ENCODE results near the gene STARD3NL. TPM values are rescaled to one million over a fixed set of nuclear protein-coding genes. Genes with fewer than 3 reads are reported as not detected.

The STARD3NL gene
- total and polyA plus RNA-seq, 2 of the 13 experiments (the other 11 are each of a cell fraction or from before 2014, with no cell fraction given), result 37.3 to 42.3 TPM

DNA sequence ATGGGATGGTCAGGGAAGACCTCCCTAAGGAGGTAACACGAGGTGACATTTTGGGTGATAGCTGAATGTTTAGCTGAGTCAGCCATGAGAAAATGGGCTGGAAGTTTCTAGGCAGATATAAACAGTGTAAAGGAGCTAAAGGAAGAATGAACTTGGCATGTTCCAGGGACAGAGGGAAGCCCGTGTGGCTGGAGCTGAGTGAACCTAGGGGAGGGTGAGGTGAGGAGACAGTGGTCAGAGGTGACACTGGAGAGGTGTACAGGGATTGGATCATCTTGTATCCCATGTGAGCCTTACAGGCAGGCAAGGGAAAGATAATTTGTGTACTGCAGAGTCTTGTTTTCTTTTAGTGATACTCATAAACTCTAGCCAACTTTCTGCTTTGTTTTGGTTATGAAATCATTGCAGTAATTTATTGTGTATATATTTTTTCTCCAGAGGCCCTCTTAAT, 1.8 kb downstream of the STARD3NL start:
- peaks cover 22% of the 10 kb centered on the region for H3K79me2 ChIP-seq (ENCODE audit: insufficient read depth, low read length)
- no peak for DNase-seq (ENCODE audit: low spot score)
- no peak overlapping the region for H3K4me3 ChIP-seq (replicated peaks in 1 of 3; ENCODE audit: insufficient read depth in 1 of 3, low read depth in 2 of 3, low read length in 3 of 3)
- no peak overlapping the region for H3K27ac ChIP-seq (ENCODE audit: extremely low read length, insufficient read depth, low read length)
- no peaks in the 10 kb centered on the region for H4K20me1 ChIP-seq (ENCODE audit: insufficient read depth, low read length)
- no peak for ATAC-seq
- no peaks in the 10 kb centered on the region for H3K36me3 ChIP-seq (replicated peaks in 1 of 2; ENCODE audit: control insufficient read depth in 1 of 2, insufficient read depth in 2 of 2, low read length in 2 of 2)
- WGBS (ENCODE audit: low lambda C conversion rate), result 76% methylated on average over 2 of the region's 2 CpGs
- no peak overlapping the region for H3K9ac ChIP-seq (ENCODE audit: insufficient read depth, low read depth, low read length)
- ChIA-PET CTCF (ENCODE audit: low intra/inter-chr PET ratio, low total read pairs) (no interaction called here), POLR2A (no interaction called here)
- H3K9me3 ChIP-seq (ENCODE audit: low read length), result no peaks in the 10 kb centered on the region
- in situ Hi-C loops (cut with HindIII; ENCODE audit: extremely low pct_ligation_motif_present, low pct_unique_long_range_greater_than_20kb) (no loop called here), intact Hi-C loops (cut with micrococcal nuclease; ENCODE audit: unreplicated experiment) (loop anchor here (2.0 to 5.0 kb wide), 2 partner anchors 17 to 262 kb away; partner anchors contain the start of gene SFRP4)
- H3K4me1 ChIP-seq (ENCODE audit: insufficient read depth, low read length), result peaks cover 18% of the 10 kb centered on the region
- no peak for FAIRE-seq
- no TSS peak for BruUV-seq (replicated peaks)
- TF ChIP-seq ELF1 (CRISPR knock-in tag; IDR thresholded peaks at IDR 0.05), result no peak
- no peak for TF ChIP-seq ZNF605 (CRISPR knock-in tag; IDR thresholded peaks at IDR 0.05)
- TF ChIP-seq ZNF747 (CRISPR knock-in tag; IDR thresholded peaks at IDR 0.05; ENCODE audit: borderline replicate concordance), result no peak
- no peak for TF ChIP-seq HDAC6 (IDR thresholded peaks at IDR 0.05; ENCODE audit: low read depth, low read length)
- TF ChIP-seq ZNF136 (CRISPR knock-in tag; IDR thresholded peaks at IDR 0.05; ENCODE audit: low read depth), result no peak
- TF ChIP-seq ZNF251 (CRISPR knock-in tag; IDR thresholded peaks at IDR 0.05), result no peak
- no peak for TF ChIP-seq ZNF17 (CRISPR knock-in tag; IDR thresholded peaks at IDR 0.05)
- TF ChIP-seq, protein P1, sequence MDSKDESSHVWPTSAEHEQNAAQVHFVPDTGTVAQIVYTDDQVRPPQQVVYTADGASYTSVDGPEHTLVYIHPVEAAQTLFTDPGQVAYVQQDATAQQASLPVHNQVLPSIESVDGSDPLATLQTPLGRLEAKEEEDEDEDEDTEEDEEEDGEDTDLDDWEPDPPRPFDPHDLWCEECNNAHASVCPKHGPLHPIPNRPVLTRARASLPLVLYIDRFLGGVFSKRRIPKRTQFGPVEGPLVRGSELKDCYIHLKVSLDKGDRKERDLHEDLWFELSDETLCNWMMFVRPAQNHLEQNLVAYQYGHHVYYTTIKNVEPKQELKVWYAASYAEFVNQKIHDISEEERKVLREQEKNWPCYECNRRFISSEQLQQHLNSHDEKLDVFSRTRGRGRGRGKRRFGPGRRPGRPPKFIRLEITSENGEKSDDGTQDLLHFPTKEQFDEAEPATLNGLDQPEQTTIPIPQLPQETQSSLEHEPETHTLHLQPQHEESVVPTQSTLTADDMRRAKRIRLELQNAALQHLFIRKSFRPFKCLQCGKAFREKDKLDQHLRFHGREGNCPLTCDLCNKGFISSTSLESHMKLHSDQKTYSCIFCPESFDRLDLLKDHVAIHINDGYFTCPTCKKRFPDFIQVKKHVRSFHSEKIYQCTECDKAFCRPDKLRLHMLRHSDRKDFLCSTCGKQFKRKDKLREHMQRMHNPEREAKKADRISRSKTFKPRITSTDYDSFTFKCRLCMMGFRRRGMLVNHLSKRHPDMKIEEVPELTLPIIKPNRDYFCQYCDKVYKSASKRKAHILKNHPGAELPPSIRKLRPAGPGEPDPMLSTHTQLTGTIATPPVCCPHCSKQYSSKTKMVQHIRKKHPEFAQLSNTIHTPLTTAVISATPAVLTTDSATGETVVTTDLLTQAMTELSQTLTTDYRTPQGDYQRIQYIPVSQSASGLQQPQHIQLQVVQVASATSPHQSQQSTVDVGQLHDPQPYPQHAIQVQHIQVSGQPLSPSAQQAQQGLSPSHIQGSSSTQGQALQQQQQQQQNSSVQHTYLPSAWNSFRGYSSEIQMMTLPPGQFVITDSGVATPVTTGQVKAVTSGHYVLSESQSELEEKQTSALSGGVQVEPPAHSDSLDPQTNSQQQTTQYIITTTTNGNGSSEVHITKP (CRISPR knock-in tag; IDR thresholded peaks at IDR 0.05; ENCODE audit: low read depth), result no peak
- TF ChIP-seq, protein P2, sequence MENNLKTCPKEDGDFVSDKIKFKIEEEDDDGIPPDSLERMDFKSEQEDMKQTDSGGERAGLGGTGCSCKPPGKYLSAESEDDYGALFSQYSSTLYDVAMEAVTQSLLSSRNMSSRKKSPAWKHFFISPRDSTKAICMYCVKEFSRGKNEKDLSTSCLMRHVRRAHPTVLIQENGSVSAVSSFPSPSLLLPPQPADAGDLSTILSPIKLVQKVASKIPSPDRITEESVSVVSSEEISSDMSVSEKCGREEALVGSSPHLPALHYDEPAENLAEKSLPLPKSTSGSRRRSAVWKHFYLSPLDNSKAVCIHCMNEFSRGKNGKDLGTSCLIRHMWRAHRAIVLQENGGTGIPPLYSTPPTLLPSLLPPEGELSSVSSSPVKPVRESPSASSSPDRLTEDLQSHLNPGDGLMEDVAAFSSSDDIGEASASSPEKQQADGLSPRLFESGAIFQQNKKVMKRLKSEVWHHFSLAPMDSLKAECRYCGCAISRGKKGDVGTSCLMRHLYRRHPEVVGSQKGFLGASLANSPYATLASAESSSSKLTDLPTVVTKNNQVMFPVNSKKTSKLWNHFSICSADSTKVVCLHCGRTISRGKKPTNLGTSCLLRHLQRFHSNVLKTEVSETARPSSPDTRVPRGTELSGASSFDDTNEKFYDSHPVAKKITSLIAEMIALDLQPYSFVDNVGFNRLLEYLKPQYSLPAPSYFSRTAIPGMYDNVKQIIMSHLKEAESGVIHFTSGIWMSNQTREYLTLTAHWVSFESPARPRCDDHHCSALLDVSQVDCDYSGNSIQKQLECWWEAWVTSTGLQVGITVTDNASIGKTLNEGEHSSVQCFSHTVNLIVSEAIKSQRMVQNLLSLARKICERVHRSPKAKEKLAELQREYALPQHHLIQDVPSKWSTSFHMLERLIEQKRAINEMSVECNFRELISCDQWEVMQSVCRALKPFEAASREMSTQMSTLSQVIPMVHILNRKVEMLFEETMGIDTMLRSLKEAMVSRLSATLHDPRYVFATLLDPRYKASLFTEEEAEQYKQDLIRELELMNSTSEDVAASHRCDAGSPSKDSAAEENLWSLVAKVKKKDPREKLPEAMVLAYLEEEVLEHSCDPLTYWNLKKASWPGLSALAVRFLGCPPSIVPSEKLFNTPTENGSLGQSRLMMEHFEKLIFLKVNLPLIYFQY (CRISPR knock-in tag; IDR thresholded peaks at IDR 0.05; ENCODE audit: borderline replicate concordance), result no peak
- no peak for TF ChIP-seq ZNF674 (CRISPR knock-in tag; IDR thresholded peaks at IDR 0.05; ENCODE audit: low read depth)
- no peak for TF ChIP-seq ZNF12 (CRISPR knock-in tag; IDR thresholded peaks at IDR 0.05)
- no peak for TF ChIP-seq ZNF878 (CRISPR knock-in tag; IDR thresholded peaks at IDR 0.05)
- H3K27me3 ChIP-seq (ENCODE audit: control insufficient read depth in 1 of 2, insufficient read depth in 2 of 2, low read length in 2 of 2), result no peaks in the 10 kb centered on the region; a peak in 1 of 5 replicates
- no peak overlapping the region for H2AFZ ChIP-seq (ENCODE audit: low read length)
- H3K4me2 ChIP-seq (ENCODE audit: low read depth, low read length), result peak overlapping the region; percentile 68
